K562 (cell line): ENCODE data around the gene KLK15. TPM values are rescaled to one million over a fixed set of nuclear protein-coding genes. Genes with fewer than 3 reads are reported as not detected.

ENCODE experiments used
- BRF1 ChIP-seq: IDR thresholded peaks from 3 replicates; pipeline ENCODE4 v1.6.1; 2011; ENCODE audit warnings: borderline replicate concordance, mild to moderate bottlenecking; ENCODE audit not compliant: insufficient read length; ENCODE audit errors: extremely low read depth
- CAMTA2 ChIP-seq: fragments of 250-450 bp; sonication (Bioruptor Pico); conservative IDR thresholded peaks from 2 replicates; pipeline ENCODE4 v1.5.1; 2022
- CHCHD3 ChIP-seq: fragments of 250-450 bp; sonication (Bioruptor Pico); IDR thresholded peaks from 2 replicates; pipeline ENCODE4 v2.1.2; 2022; ENCODE audit warnings: mild to moderate bottlenecking
- ELF2 ChIP-seq: fragments of 250-450 bp; sonication (Bioruptor Pico); IDR thresholded peaks from 2 replicates; pipeline ENCODE4 v1.5.0; 2021; ENCODE audit warnings: mild to moderate bottlenecking
- GTF2F1 ChIP-seq: IDR thresholded peaks from 2 replicates; pipeline ENCODE4 v1.6.1; 2011; ENCODE audit warnings: low read depth, low read length, improper control_type of control experiment
- HIVEP1 ChIP-seq: fragments of 250-450 bp; sonication (Bioruptor Pico); IDR thresholded peaks from 2 replicates; pipeline ENCODE4 v1.4.0; 2020; ENCODE audit warnings: mild to moderate bottlenecking
- MXI1 ChIP-seq: IDR thresholded peaks from 2 replicates; pipeline ENCODE4 v1.6.1; 2011; ENCODE audit warnings: low read depth, mild to moderate bottlenecking, improper control_type of control experiment, low read length
- NR2C2 ChIP-seq, 2 experiments: fragments of 200-800 bp in 1 of 2; sonication (Bioruptor generic) in 1 of 2; sonication (generic) in 1 of 2; formaldehyde crosslinking in 1 of 2; IDR thresholded peaks; 2 replicates each; pipeline versions ENCODE4 v1.6.1 to v1.8.0; 2016 to 2022; ENCODE audit warnings: mild to moderate bottlenecking in 1 of 2, missing compliant biosample characterization in 1 of 2, missing genetic modification characterization in 1 of 2, missing genetic modification reagents in 1 of 2
- PTBP1 ChIP-seq: fragments of 200-400 bp; formaldehyde crosslinking; IDR thresholded peaks from 2 replicates; pipeline ENCODE4 v1.6.1; 2017; ENCODE audit warnings: low read depth, low read length
- RFX7 ChIP-seq: fragments of 250-450 bp; sonication (Bioruptor Pico); IDR thresholded peaks from 2 replicates; pipeline ENCODE4 v1.5.1; 2021; ENCODE audit warnings: mild to moderate bottlenecking
- RREB1 ChIP-seq: fragments of 250-450 bp; sonication (Bioruptor Pico); IDR thresholded peaks from 2 replicates; pipeline ENCODE4 v1.4.0; 2020
- SRSF7 ChIP-seq: fragments of 200-400 bp; formaldehyde crosslinking; optimal IDR thresholded peaks from 2 replicates; pipeline ENCODE3; 2017; ENCODE audit warnings: mild to moderate bottlenecking, low read depth, low read length
- TOE1 ChIP-seq, 2 experiments: fragments of 450-650 bp in 1 of 2; sonication (generic) in 1 of 2; formaldehyde crosslinking in 1 of 2; IDR thresholded peaks; 2 replicates each; pipeline versions ENCODE4 v1.7.1 to v1.8.0; 2016 to 2022; ENCODE audit warnings: borderline replicate concordance in 2 of 2, mild to moderate bottlenecking in 2 of 2, antibody characterized with exemption in 1 of 2, inconsistent platforms in 1 of 2, low read depth in 1 of 2, missing genetic modification reagents in 1 of 2, moderate library complexity in 1 of 2
- ZNF282 ChIP-seq: sonication (generic); formaldehyde crosslinking; IDR thresholded peaks from 2 replicates; pipeline ENCODE4 v1.8.1; 2023; ENCODE audit warnings: missing genetic modification reagents
- ZNF311 ChIP-seq: fragments of 250-450 bp; sonication (Bioruptor Pico); IDR thresholded peaks from 2 replicates; pipeline ENCODE4 v1.4.0; 2020; ENCODE audit warnings: mild to moderate bottlenecking, moderate library complexity
- ZSCAN29 ChIP-seq: fragments of 450-650 bp; IDR thresholded peaks from 2 replicates; pipeline ENCODE4 v1.6.1; 2017
- polyA plus RNA-seq, 8 experiments: library from polyadenylated mRNA; depleted of rRNA in 4 of 8; stranded (reverse) in 5 of 8; unstranded in 3 of 8; fragments of >200 nt; fragmentation: Nextera tagmentation in 2 of 8; fragmentation: Illumina TruSeq in 1 of 8; extraction: Ambion mirVana in 2 of 8; extraction: Trizol in 1 of 8; gene quantifications; 2 replicates each; pipeline versions ENCODE4 v1.2.1 to v1.2.3, GENCODE V29; 2011 to 2014; ENCODE audit warnings: inconsistent platforms in 1 of 8, missing spikeins in 1 of 8
- total RNA-seq, 7 experiments: library from RNA; depleted of rRNA in 6 of 7; stranded (reverse); fragments of >200 nt in 6 of 7; fragmentation: Illumina TruSeq in 2 of 7; extraction: Trizol in 2 of 7; gene quantifications; 2 replicates each; pipeline versions ENCODE4 v1.2.1 to v1.2.3, GENCODE V29; 2011 to 2021; ENCODE audit warnings: low replicate concordance in 1 of 7
- TF ChIP-seq, protein P1 (sequence below): fragments of 250-450 bp; sonication (Bioruptor Pico); IDR thresholded peaks from 2 replicates; pipeline ENCODE4 v1.5.1; 2021; ENCODE audit warnings: mild to moderate bottlenecking
- TF ChIP-seq, protein P2 (sequence below): fragments of 450-650 bp; formaldehyde crosslinking; IDR thresholded peaks from 2 replicates; pipeline ENCODE4 v1.4.0; 2022; ENCODE audit warnings: mild to moderate bottlenecking, moderate library complexity

KLK15 gene
- total and polyA plus RNA-seq, 9 of the 15 experiments (the other 6 are each of a cell fraction or from before 2014, with no cell fraction given), result not detected

GRCh38 chr19:50803633-50804419 is 29.5 kb downstream of the KLK15 start (continued):
- no peak for TF ChIP-seq BRF1
- no peak for TF ChIP-seq TOE1 (IDR thresholded peaks at IDR 0.05; ENCODE audit: borderline replicate concordance)
- no peak for TF ChIP-seq TOE1 (CRISPR knock-in tag; IDR thresholded peaks at IDR 0.05; ENCODE audit: borderline replicate concordance, low read depth)
- TF ChIP-seq ZSCAN29, result no peak
- no peak for TF ChIP-seq RFX7 (CRISPR knock-in tag)
- no peak for TF ChIP-seq NR2C2 (CRISPR knock-in tag; IDR thresholded peaks at IDR 0.05)
- no peak for TF ChIP-seq NR2C2 (tag; IDR thresholded peaks at IDR 0.05)
- TF ChIP-seq GTF2F1, result no peak
- TF ChIP-seq RREB1 (CRISPR knock-in tag), result no peak
- TF ChIP-seq CAMTA2 (CRISPR knock-in tag), result no peak
- no peak for TF ChIP-seq ZNF282 (CRISPR knock-in tag)
- TF ChIP-seq PTBP1, result no peak
- no peak for TF ChIP-seq HIVEP1 (CRISPR knock-in tag)
- TF ChIP-seq, protein P1, sequence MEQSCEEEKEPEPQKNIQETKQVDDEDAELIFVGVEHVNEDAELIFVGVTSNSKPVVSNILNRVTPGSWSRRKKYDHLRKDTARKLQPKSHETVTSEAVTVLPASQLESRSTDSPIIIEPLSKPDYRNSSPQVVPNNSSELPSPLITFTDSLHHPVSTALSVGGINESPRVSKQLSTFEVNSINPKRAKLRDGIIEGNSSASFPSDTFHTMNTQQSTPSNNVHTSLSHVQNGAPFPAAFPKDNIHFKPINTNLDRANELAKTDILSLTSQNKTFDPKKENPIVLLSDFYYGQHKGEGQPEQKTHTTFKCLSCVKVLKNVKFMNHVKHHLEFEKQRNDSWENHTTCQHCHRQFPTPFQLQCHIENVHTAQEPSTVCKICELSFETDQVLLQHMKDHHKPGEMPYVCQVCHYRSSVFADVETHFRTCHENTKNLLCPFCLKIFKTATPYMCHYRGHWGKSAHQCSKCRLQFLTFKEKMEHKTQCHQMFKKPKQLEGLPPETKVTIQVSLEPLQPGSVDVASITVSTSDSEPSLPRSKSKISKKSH (CRISPR knock-in tag), result no peak
- TF ChIP-seq, protein P2, sequence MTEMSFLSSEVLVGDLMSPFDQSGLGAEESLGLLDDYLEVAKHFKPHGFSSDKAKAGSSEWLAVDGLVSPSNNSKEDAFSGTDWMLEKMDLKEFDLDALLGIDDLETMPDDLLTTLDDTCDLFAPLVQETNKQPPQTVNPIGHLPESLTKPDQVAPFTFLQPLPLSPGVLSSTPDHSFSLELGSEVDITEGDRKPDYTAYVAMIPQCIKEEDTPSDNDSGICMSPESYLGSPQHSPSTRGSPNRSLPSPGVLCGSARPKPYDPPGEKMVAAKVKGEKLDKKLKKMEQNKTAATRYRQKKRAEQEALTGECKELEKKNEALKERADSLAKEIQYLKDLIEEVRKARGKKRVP (CRISPR knock-in tag), result no peak
- TF ChIP-seq SRSF7, result no peak
- 0 out of 2 replicates have a peak, but pooled peaks have one; percentile 11 for TF ChIP-seq MXI1
- TF ChIP-seq ZNF311, result no peak
- TF ChIP-seq ELF2 (CRISPR knock-in tag), result no peak
- no peak for TF ChIP-seq CHCHD3 (CRISPR knock-in tag)
